LNCaP clone FGC (cell line): ENCODE data around the gene RNF11.

ENCODE experiments used
- DNase-seq: peaks from one replicate; pipeline ENCODE4 v3.0.0-alpha.2; 2011; ENCODE audit warnings: low read depth
- H3K4me3 ChIP-seq: 2 replicates; pipeline ENCODE4 v1.5.1; 2011; ENCODE audit warnings: mild to moderate bottlenecking, low read depth, low read length, control low read depth
- CTCF ChIP-seq: IDR thresholded peaks from 2 replicates; pipeline ENCODE4 v1.5.1; 2012; ENCODE audit warnings: mild to moderate bottlenecking; ENCODE audit not compliant: control insufficient read depth, insufficient read depth; ENCODE audit errors: extremely low read depth

Gene RNF11

GRCh38 chr1:51302270-51302669 lies 66.2 kb downstream of the RNF11 start:
- no peak for TF ChIP-seq CTCF
- no peak for DNase-seq
- no peak overlapping the region for H3K4me3 ChIP-seq

- no peak for TF ChIP-seq CTCF
- DNase-seq = no peak
- no peak overlapping the region for H3K4me3 ChIP-seq
Observed at GRCh38 chr1:51302746-51303145, 66.7 kb downstream of the RNF11 start.

GRCh38 chr1:51303315-51303714 lies 67.2 kb downstream of the RNF11 start:
- no peak for TF ChIP-seq CTCF
- no peak for DNase-seq

GRCh38 chr1:51303751-51304251 lies 67.7 kb downstream of the RNF11 start:
- no peak for DNase-seq
- H3K4me3 ChIP-seq = no peak overlapping the region
- no peak for TF ChIP-seq CTCF

More at GRCh38 chr1:51303315-51303714, 67.2 kb downstream of the RNF11 start:
- no peak overlapping the region for H3K4me3 ChIP-seq

GRCh38 chr1:51304360-51304759 lies 68.3 kb downstream of the RNF11 start:
- DNase-seq = no peak
- H3K4me3 ChIP-seq = no peak overlapping the region
- no peak for TF ChIP-seq CTCF

- no peak overlapping the region for H3K4me3 ChIP-seq
- DNase-seq = no peak
- no peak for TF ChIP-seq CTCF
Observed at GRCh38 chr1:51305371-51305823, 69.3 kb downstream of the RNF11 start.

GRCh38 chr1:51306950-51307349 lies 70.9 kb downstream of the RNF11 start:
- no peak for DNase-seq
- H3K4me3 ChIP-seq = no peak overlapping the region
- no peak for TF ChIP-seq CTCF
